BE2C (cell line): ENCODE results near the gene RHBDL1.

Experiments
- DNase-seq: peaks from one replicate; pipeline ENCODE4 v3.0.0-alpha.2; 2020
- H3K27me3 ChIP-seq: fragments of 250-450 bp; sonication (Bioruptor Pico); 2 replicates; pipeline ENCODE4 v1.5.1; 2020; ENCODE audit warnings: mild to moderate bottlenecking
- H3K36me3 ChIP-seq: fragments of 250-450 bp; sonication (Bioruptor Pico); 2 replicates; pipeline ENCODE4 v1.5.1; 2020; ENCODE audit warnings: mild to moderate bottlenecking
- H3K4me1 ChIP-seq: fragments of 250-450 bp; sonication (Bioruptor Pico); 2 replicates; pipeline ENCODE4 v1.5.1; 2020
- H3K4me3 ChIP-seq: 2 replicates; pipeline ENCODE4 v1.5.1; 2011; ENCODE audit warnings: low read depth, low read length
- H3K9me3 ChIP-seq: fragments of 250-450 bp; sonication (Bioruptor Pico); 2 replicates; pipeline ENCODE4 v1.5.1; 2020
- TF ChIP-seq, protein P1 (sequence below): IDR thresholded peaks from 2 replicates; pipeline ENCODE4 v1.5.1; 2012; ENCODE audit warnings: mild to moderate bottlenecking, low read depth, low read length

The RHBDL1 gene

DNA sequence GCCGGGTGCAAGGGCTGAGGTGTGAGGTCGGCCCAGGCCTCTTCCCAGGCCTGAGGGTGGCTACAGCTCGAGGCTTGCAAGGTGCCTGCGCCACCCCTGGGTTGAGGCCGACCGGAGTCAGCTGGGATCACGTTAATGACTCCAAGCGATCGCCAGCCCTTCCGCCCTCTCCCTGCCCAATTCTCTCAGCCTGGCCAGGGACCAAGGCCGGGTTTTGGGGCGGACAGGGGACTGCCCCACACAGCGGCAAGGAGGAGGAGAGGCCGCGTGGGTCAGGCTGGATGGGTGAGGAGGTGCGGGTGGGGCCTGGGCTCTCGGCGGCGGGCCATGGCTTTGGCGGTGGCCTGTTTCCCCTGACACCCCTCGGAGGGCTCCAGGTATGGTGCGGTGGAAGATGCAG is 17.9 kb downstream of the RHBDL1 start:
- Histone ChIP-seq H3K4me3 (no peak overlapping the region), H3K27me3 (no peaks in the 10 kb centered on the region), H3K36me3 (peaks cover 9% of the 10 kb centered on the region), H3K4me1 (no peaks in the 10 kb centered on the region), H3K9me3 (no peaks in the 10 kb centered on the region)
- TF ChIP-seq, protein P1, sequence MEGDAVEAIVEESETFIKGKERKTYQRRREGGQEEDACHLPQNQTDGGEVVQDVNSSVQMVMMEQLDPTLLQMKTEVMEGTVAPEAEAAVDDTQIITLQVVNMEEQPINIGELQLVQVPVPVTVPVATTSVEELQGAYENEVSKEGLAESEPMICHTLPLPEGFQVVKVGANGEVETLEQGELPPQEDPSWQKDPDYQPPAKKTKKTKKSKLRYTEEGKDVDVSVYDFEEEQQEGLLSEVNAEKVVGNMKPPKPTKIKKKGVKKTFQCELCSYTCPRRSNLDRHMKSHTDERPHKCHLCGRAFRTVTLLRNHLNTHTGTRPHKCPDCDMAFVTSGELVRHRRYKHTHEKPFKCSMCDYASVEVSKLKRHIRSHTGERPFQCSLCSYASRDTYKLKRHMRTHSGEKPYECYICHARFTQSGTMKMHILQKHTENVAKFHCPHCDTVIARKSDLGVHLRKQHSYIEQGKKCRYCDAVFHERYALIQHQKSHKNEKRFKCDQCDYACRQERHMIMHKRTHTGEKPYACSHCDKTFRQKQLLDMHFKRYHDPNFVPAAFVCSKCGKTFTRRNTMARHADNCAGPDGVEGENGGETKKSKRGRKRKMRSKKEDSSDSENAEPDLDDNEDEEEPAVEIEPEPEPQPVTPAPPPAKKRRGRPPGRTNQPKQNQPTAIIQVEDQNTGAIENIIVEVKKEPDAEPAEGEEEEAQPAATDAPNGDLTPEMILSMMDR, result no peak
- DNase-seq, result no peak

DNA sequence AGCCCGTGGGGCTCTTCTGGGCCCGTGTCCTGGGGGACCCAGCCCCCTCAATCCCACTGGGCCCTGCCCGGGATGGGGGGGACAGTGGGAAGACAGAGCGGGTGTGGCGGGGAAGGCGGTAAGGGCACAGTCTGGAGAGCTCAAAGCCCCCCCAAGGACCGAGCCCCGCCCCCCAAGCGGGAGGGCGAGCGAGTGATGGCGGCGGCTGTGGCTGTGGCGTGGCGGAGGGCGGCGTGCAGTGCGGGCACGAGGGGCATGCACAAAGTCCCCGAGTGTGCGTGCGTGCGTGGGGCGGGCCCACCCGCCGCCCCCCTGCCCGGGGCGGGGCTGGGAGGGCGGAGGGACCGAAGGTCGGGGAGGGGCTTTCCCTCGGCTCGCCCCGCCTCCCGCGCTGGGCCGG is 18.3 kb downstream of the RHBDL1 start:
- DNase-seq, result no peak
- H3K27me3 ChIP-seq, result no peaks in the 10 kb centered on the region
- H3K36me3 ChIP-seq, result peaks cover 9% of the 10 kb centered on the region
- H3K9me3 ChIP-seq, result no peaks in the 10 kb centered on the region
- H3K4me3 ChIP-seq, result no peak overlapping the region
- no peaks in the 10 kb centered on the region for H3K4me1 ChIP-seq
- TF ChIP-seq, protein P1, result no peak

DNA sequence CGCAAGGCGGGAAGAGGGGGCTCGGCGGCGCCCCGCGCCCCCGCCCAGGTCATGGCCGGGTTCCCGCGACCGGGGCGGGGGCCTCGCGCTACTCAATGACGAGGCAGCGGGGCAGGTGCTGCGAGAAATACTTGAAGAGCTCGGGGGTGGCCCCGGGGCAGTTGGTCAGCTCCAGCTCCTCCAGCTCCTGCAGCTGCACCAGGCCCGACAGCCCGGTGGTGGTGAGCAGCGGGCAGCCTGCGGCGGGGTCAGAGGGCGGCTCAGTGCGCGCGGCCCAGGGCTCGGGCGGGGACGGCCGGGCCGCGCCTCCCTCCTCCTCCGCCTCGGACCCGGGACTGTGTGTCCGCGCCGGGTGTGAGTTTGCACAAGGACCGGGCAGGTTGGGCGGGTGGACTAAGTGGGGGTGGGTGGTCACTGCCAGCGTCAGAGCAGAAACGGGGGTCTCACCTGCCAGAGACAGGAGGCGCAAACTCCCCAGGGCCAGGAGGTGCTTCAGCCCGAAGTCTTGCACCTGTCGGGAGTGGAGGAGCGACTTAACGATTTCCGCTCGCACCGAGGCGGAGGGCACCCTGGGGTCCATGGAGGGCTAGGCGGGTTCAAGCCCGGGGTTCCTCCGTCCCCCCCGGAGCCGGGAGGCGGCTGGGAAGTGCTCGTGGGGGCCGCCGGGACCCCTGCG is 18.9 kb downstream of the RHBDL1 start:
- Histone ChIP-seq H3K9me3 (no peaks in the 10 kb centered on the region), H3K4me1 (no peaks in the 10 kb centered on the region), H3K36me3 (peaks cover 9% of the 10 kb centered on the region), H3K27me3 (no peaks in the 10 kb centered on the region), H3K4me3 (no peak overlapping the region)
- TF ChIP-seq, protein P1, result no peak
- no peak for DNase-seq

DNA sequence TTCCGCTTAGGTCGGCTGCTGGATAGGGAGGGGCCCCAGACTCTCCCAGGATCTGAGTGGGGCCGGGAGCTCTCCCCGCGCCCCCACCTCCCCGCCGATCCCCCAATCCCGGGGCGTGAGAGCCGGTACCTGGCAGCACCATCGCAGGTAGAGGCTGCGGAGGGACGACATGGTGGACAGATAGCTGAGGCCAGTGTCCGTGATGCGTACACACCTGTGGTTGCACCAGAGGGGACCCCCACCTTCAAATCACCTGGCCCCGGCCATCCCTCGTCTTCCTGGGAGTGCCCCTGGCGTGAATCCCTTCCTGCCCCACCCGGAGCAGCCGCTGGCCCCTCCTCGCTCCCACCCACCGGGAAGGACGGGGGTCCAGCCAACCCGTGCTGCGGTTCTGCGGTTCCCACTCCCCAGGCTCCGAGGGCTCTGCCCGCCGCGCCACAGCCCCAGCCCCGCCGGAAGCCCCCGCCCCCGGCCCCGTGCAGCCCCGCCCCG is 19.4 kb downstream of the RHBDL1 start:
- Histone ChIP-seq H3K4me3 (no peak overlapping the region), H3K27me3 (no peaks in the 10 kb centered on the region), H3K9me3 (no peaks in the 10 kb centered on the region), H3K4me1 (no peaks in the 10 kb centered on the region), H3K36me3 (peaks cover 9% of the 10 kb centered on the region)
- DNase-seq, result no peak
- TF ChIP-seq, protein P1, result no peak

DNA sequence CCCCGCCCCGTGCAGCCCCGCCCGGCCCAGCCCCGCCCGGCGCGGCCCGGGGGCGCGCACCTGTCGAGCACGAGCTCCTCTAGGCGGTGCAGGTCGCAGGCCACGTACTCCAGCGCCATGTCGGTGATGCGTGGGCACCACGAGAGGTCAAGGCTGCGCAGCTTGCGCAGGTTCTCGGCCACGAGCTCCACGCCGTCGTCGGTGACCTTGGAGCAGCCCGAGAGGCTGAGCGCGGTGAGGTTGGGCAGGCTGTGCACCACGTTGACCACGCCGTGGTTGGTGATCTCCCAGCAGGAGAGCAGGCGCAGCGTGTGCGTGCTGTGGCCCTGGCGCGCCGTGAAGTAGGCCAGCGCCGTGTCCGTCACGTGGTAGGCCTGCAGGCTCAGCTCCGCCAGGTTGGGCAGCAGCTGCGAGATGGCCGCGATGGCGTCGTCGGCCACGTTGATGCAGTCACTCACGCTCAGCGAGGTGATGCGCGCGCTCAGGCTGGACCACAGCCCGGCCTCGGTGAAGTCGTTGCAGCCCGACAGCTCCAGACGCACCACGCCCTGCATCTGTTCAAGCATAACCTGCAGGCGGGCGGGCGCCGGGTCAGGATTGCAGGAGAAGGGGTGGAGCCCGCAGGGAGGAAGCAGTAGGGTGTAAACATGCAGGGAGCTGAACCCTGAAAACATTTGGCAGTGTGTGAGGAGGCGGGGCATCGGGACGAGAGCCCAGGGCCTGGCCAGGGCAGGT is 20.1 kb downstream of the RHBDL1 start:
- no peak overlapping the region for H3K4me3 ChIP-seq
- TF ChIP-seq, protein P1, result no peak
- no peaks in the 10 kb centered on the region for H3K27me3 ChIP-seq
- H3K4me1 ChIP-seq, result no peaks in the 10 kb centered on the region
- no peaks in the 10 kb centered on the region for H3K9me3 ChIP-seq
- no peak for DNase-seq
- H3K36me3 ChIP-seq, result peaks cover 9% of the 10 kb centered on the region
